Measurements from ENCODE around the gene ZDHHC11.

GRCh38 chr5:815449-815848 lies 35.3 kb downstream of the ZDHHC11 start:
- TF ChIP-seq POLR2A (IDR thresholded peaks at IDR 0.05) (no peak), CTCF (IDR thresholded peaks at IDR 0.05) (no peak)
